Astrocyte of the cerebellum (primary cell): ENCODE results near the gene ZNF343.

Experiments
- DNase-seq: peaks from one replicate; pipeline ENCODE4 v3.0.0-alpha.2; 2011; ENCODE audit warnings: low read depth
- H3K4me3 ChIP-seq: 2 replicates; pipeline ENCODE4 v1.5.1; 2011; ENCODE audit warnings: mild to moderate bottlenecking, low read depth, low read length, moderate library complexity
- CTCF ChIP-seq: IDR thresholded peaks from 2 replicates; pipeline ENCODE4 v1.5.1; 2012; ENCODE audit warnings: low read length, low read depth, moderate library complexity, mild to moderate bottlenecking; ENCODE audit errors: missing control alignments
- in situ Hi-C: cut with HindIII; loops from 2 replicates; pipeline ENCODE4 v1.10.0; 2017; ENCODE audit warnings: low sequenced_read_pairs

The ZNF343 gene

GRCh38 chr20:2469991-2470422 lies 38.7 kb downstream of the ZNF343 start:
- DNase-seq = no peak
- in situ Hi-C loops = no loop called here
- TF ChIP-seq CTCF = no peak
- peak overlapping the region; percentile 89 for H3K4me3 ChIP-seq

- DNase-seq = no peak
- no peak for TF ChIP-seq CTCF
- H3K4me3 ChIP-seq = peak overlapping the region; percentile 89
- in situ Hi-C loops = no loop called here
These were observed 39.9 kb downstream of the ZNF343 start for GRCh38 chr20:2468581-2469407.

GRCh38 chr20:2467412-2467811 lies 41.3 kb downstream of the ZNF343 start:
- no peak for TF ChIP-seq CTCF
- no peak overlapping the region for H3K4me3 ChIP-seq
- no peak for DNase-seq
- in situ Hi-C loops = no loop called here

GRCh38 chr20:2465100-2465499 lies 43.6 kb downstream of the ZNF343 start:
- in situ Hi-C loops = no loop called here
- H3K4me3 ChIP-seq = no peak overlapping the region
- no peak for DNase-seq
- TF ChIP-seq CTCF = no peak

GRCh38 chr20:2463616-2464365 lies 44.9 kb downstream of the ZNF343 start:
- in situ Hi-C loops = no loop called here
- no peak for TF ChIP-seq CTCF
- no peak for DNase-seq

GRCh38 chr20:2462484-2462883 lies 46.2 kb downstream of the ZNF343 start:
- no peak for DNase-seq
- TF ChIP-seq CTCF = no peak
- no peak overlapping the region for H3K4me3 ChIP-seq
- in situ Hi-C loops = no loop called here

More at GRCh38 chr20:2463616-2464365, 44.9 kb downstream of the ZNF343 start:
- no peak overlapping the region for H3K4me3 ChIP-seq
